HUES6 (cell line): Measurements from ENCODE around the gene LBP.
"Not testable (repeated sequence)": the region's sequence is repeated elsewhere in the genome, so short reads cannot be mapped to it uniquely, and the experiment has no call there.

Experiments
- H3K27ac ChIP-seq: 2 replicates; pipeline ENCODE4 v1.7.0; 2013; ENCODE audit warnings: low read depth, mild to moderate bottlenecking, low read length, inconsistent platforms
- H3K27me3 ChIP-seq: 2 replicates; pipeline ENCODE4 v1.6.1; 2013; ENCODE audit warnings: low read length; ENCODE audit not compliant: control insufficient read depth, insufficient read depth
- H3K36me3 ChIP-seq: 2 replicates; pipeline ENCODE4 v1.6.1; 2013; ENCODE audit warnings: low read length; ENCODE audit not compliant: control insufficient read depth, insufficient read depth
- H3K4me1 ChIP-seq: 2 replicates; pipeline ENCODE4 v1.6.1; 2013; ENCODE audit warnings: low read length; ENCODE audit not compliant: control insufficient read depth, insufficient read depth
- H3K4me3 ChIP-seq: 2 replicates; pipeline ENCODE4 v1.5.1; 2013; ENCODE audit warnings: low read depth, low read length
- H3K9ac ChIP-seq: one replicate; pipeline ENCODE4 v1.6.1; 2013; ENCODE audit warnings: mild to moderate bottlenecking, low read length
- H3K9me3 ChIP-seq: 2 replicates; pipeline ENCODE4 v1.6.1; 2013; ENCODE audit warnings: low read depth, low read length; ENCODE audit not compliant: control insufficient read depth, insufficient read depth

Gene LBP

DNA sequence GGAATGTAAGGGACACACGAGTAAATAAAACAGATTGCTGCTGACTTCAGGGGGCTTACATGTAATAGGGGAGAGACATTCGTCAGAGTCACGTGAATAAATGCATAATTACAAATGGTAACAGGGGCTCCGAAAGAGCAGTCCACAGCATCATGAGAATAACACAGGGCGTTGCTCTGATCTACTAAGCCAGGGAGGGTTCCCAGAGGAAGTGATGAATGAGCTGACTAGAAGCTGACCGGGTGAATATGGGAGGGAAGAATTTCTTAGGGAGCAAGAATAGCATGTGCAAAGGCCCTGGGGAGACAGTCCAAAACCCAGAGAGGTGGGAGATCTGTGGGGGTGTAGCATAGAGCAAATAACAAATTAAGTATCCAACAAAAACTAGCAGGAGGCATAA, 39.9 kb upstream of the LBP start:
- Histone ChIP-seq H3K4me3 (no peak overlapping the region), H3K9ac (no peak overlapping the region)

DNA sequence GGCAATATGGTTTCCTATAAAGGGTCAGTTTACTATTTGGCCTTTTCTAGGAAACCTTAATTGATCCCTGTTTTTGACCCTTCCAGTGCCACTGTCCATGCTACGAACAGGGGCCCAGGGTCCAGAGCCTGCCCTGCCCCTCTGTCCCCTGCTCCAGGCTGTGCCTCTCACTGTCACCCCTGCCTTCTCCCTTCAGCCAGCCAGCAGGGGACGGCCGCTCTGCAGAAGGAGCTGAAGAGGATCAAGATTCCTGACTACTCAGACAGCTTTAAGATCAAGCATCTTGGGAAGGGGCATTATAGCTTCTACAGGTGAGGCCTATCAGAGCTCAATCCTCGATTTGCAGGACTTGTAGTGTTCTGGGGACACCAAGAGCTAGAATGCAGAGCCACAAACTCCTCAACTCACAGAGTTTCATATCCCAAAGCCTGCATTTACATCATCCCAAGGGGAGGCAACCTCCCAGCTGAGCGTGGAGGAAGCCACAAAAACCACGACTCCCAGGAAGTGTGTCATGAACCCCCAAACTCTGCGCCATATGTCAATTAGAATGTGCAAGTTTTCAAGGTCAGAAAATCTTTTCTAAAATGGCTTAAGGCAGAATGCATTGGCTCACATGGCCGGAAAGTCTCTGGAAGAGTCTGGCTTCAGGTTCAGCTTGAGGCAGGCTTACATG, 38.8 kb upstream of the LBP start:
- Histone ChIP-seq H3K4me3 (no peak overlapping the region), H3K9ac (no peak overlapping the region), H3K4me1 (no peaks in the 10 kb centered on the region), H3K36me3 (no peaks in the 10 kb centered on the region), H3K27ac (no peak overlapping the region), H3K27me3 (no peaks in the 10 kb centered on the region; the same call in 1 of the 2 replicates), H3K9me3 (0 out of 2 replicates have a peak, but pooled peaks cover 5% of the 10 kb centered on the region)

More for the DNA sequence above, 39.9 kb upstream of the LBP start:
- Histone ChIP-seq H3K27me3 (no peaks in the 10 kb centered on the region; the same call in 1 of the 2 replicates), H3K36me3 (no peaks in the 10 kb centered on the region), H3K9me3 (0 out of 2 replicates have a peak, but pooled peaks cover 5% of the 10 kb centered on the region), H3K27ac (no peak overlapping the region), H3K4me1 (no peaks in the 10 kb centered on the region)

DNA sequence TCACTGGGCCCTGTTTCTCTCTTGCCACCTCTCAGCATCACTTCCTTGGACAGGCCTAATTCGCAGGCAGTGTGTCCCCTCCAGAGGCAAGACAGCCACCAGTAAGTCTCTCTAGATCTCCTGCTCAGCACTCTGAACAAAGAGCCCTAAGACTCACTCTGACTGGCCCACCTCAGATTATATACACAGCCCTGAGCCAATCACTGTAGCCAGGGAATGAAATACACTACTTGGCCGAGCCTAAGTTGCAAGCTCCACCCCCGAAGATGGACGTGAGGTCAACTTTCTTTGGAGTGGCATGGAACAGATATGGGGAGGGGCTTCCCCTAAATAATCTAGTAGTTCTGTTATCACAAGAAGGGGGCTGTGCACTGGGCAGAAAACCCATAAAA, 38.2 kb upstream of the LBP start:
- Histone ChIP-seq H3K4me3 (no peak overlapping the region), H3K27me3 (no peaks in the 10 kb centered on the region; the same call in 1 of the 2 replicates), H3K9me3 (0 out of 2 replicates have a peak, but pooled peaks cover 5% of the 10 kb centered on the region), H3K4me1 (no peaks in the 10 kb centered on the region), H3K9ac (no peak overlapping the region), H3K36me3 (no peaks in the 10 kb centered on the region), H3K27ac (no peak overlapping the region)

DNA sequence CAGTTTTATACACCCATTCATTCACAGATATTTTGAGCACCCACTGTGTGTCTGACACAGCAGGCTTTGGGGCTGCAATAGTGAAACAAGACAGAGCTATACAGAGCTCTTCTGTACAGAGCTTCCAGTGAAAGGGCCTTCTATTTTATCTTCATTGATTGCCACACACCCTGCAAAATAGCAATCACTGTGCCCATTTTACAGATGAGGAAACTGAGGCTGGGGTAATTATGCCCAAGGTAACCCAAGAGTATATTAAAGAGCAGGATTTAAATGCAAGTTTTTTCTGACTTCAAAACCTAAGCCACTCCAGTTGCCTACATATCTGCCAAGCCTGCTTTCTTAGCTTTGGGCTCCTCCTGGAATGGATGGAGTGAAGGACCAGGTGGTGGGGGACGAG, 37.8 kb upstream of the LBP start:
- Histone ChIP-seq H3K27ac (no peak overlapping the region), H3K4me1 (no peaks in the 10 kb centered on the region), H3K4me3 (no peak overlapping the region), H3K9me3 (peaks cover 6% of the 10 kb centered on the region; the same call in 1 of the 2 replicates), H3K9ac (no peak overlapping the region), H3K27me3 (no peaks in the 10 kb centered on the region; the same call in 1 of the 2 replicates), H3K36me3 (no peaks in the 10 kb centered on the region)

DNA sequence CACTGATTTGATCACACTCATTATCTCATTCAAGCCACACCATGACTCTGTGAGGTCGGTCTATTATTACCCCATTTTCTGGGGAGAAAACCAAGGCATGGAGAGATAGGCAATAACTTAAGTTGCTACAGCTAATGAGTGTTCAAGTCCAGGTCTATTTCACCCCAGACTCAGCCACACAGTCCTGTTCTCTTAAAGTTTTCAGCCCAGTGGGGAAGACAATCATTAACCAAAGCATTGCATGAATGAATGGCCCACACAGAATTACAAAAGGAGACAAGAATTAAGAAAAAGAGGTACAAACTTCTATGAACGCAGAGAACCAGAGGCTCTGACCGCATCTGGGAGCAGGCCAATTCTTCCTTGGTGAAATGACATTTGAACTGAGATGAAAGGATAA, 35.2 kb upstream of the LBP start:
- Histone ChIP-seq H3K9me3 (peaks cover 10% of the 10 kb centered on the region; the same call in 1 of the 2 replicates), H3K4me3 (no peak overlapping the region), H3K36me3 (no peaks in the 10 kb centered on the region), H3K27ac (no peak overlapping the region), H3K4me1 (no peaks in the 10 kb centered on the region), H3K9ac (no peak overlapping the region), H3K27me3 (no peaks in the 10 kb centered on the region; the same call in 1 of the 2 replicates)

DNA sequence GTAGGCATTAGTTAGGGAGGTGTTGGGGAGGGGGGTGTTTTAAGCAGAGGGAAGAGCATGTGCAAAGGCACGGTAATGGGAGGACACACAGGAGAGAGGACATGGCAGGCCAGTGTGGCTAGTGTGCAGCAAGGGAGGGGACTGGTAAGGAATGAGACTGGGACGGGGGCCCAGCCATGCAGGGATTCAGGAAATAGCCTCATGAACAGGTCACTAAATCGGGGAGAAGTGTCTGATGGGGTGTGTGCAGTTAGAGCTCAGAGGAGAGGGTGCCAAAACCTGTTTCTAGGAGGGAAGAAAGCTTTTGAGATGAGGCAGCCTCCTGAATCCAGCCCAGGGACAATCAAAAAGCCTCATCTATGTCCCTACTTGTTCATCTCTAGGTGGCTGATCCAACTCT, 34.8 kb upstream of the LBP start:
- Histone ChIP-seq H3K9ac (no peak overlapping the region), H3K27ac (no peak overlapping the region), H3K36me3 (no peaks in the 10 kb centered on the region), H3K9me3 (peaks cover 10% of the 10 kb centered on the region; the same call in 1 of the 2 replicates), H3K4me1 (no peaks in the 10 kb centered on the region), H3K4me3 (no peak overlapping the region), H3K27me3 (no peaks in the 10 kb centered on the region; the same call in 1 of the 2 replicates)

DNA sequence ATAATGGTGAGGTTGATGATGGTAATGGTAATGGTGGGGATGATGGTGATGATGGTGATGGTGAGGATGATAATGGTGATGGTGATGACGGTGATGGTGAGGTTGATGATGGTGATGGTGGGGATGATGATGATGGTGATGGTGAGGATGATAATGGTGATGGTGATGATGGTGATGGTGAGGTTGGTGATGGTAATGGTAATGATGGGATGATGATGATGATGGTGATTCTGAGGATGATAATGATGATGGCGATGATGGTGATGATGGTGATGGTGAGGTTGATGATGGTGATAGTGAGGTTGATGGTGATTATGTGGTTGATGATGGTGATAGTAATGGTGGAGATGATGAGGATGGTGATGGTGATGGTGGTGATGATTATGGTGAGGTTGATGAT, 32.6 kb upstream of the LBP start:
- Histone ChIP-seq H3K4me1 (no peaks in the 10 kb centered on the region), H3K9ac (no peak overlapping the region), H3K27ac (no peak overlapping the region), H3K27me3 (no peaks in the 10 kb centered on the region; the same call in 1 of the 2 replicates), H3K36me3 (no peaks in the 10 kb centered on the region), H3K9me3 (peaks cover 10% of the 10 kb centered on the region; the same call in 1 of the 2 replicates), H3K4me3 (no peak overlapping the region)

DNA sequence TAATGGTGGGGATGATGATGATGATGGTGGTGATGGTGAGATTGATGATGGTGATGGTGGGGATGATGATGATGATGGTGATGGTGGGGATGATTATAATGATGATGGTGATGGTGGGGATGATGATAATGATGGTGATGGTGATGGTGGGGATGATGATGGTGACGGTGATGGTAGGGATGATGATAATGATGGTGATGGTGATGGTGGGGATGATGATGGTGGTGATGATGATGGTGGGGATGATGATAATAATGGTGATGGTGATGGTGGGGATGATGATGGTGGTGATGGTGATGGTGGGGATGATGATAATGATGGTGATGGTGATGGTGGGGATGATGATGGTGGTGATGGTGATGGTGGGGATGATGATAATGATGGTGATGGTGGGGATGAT, 31.9 kb upstream of the LBP start:
- H3K36me3 ChIP-seq, H3K9ac ChIP-seq, H3K4me1 ChIP-seq, H3K27ac ChIP-seq, H3K27me3 ChIP-seq, H3K9me3 ChIP-seq, H3K4me3 ChIP-seq: not testable (repeated sequence)

DNA sequence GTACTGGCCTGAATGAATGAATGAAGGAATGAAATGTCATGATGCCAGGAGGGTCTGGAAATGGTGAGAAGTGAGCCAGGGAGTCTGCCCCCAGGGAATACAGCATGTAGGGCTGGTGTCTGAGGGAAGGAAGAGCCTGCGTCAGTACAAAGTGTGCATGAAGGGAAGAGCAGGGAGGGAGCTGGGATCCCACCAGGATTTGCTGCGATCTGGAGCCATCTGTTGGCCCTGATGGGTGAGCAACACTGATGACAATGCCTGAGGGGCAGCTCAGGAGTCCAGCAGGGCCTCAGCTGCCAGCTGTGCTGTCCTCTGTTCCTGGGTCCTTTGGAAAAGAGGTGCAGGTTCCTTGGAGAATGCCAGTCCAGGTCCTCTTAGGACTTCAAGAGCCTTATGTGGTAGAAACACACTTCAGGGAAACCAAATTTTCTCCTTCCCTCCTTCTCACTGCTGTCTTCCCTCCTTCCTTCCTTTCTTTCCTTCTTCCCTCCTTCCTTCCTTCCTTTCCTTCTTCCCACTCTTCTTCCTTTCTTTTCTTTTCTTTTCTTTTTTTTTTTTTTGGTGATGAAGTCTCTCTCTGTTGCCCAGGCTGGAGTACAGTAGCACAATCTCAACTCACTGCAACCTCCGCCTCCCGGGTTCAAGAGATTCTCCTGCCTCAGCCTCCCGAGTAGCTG, 30.9 kb upstream of the LBP start:
- H3K9ac ChIP-seq: no peak overlapping the region
- H3K36me3 ChIP-seq: no peaks in the 10 kb centered on the region
- no peak overlapping the region for H3K27ac ChIP-seq
- peaks cover 5% of the 10 kb centered on the region; the same call in 1 of the 2 replicates for H3K9me3 ChIP-seq
- no peaks in the 10 kb centered on the region for H3K4me1 ChIP-seq
- peaks cover 6% of the 10 kb centered on the region; the same call in 1 of the 2 replicates for H3K27me3 ChIP-seq
- no peak overlapping the region for H3K4me3 ChIP-seq

DNA sequence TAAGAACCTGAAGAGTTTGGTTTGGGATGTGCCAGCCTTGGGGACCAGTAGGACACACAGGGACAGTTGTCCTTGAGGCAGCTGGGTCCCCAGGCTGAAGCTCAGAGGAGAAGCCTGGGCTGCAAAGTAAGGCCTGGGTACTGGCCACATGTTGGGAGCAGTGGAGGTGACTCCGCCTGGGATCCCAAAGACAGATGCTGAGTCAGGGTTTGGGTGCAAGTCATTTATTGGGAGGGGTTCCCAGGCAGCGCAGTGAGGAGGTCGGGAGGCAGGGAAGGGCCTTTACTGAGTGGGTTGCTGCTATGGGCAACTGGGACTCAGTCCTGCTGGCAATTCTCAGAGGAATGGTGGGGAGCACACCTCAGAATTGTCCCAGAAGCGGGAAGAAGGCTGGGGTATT, 29.9 kb upstream of the LBP start:
- Histone ChIP-seq H3K27ac (no peak overlapping the region), H3K4me1 (no peaks in the 10 kb centered on the region), H3K4me3 (no peak overlapping the region), H3K36me3 (no peaks in the 10 kb centered on the region), H3K9me3 (peaks cover 5% of the 10 kb centered on the region; the same call in 1 of the 2 replicates), H3K9ac (no peak overlapping the region), H3K27me3 (peaks cover 9% of the 10 kb centered on the region; the same call in 1 of the 2 replicates)

DNA sequence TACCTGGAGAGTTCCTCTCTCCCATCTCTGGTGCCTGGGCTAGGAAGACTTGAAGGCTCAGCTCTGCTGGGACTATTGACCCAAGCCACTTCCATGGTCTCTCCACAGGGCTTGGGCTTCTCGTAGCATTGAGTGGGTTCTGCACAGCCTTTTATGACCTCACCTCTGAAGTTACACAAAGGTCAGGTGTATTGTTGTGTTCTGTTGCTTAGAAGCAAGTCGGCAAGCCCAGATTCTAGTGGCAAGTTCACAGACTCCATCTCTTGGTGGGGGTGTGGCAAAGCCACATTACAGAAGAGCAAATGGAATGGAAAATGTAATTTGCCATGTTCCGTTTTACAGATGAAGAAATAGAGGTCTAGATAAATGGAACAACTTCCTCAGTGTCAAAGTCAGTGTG, 28.9 kb upstream of the LBP start:
- Histone ChIP-seq H3K27me3 (peaks cover 10% of the 10 kb centered on the region; the same call in 1 of the 2 replicates), H3K4me3 (no peak overlapping the region), H3K36me3 (no peaks in the 10 kb centered on the region), H3K9ac (no peak overlapping the region), H3K9me3 (peaks cover 5% of the 10 kb centered on the region; the same call in 1 of the 2 replicates), H3K4me1 (no peaks in the 10 kb centered on the region), H3K27ac (no peak overlapping the region)
